Activated CD4-positive, alpha-beta memory T cell treated with anti-CD3 and anti-CD28 coated beads, Interleukin-2, amount 10 ng/mL, durations not matched to agents 7 days and 5 days (primary cell): Measurements from ENCODE around the gene JUND. TPM values are rescaled to one million over a fixed set of nuclear protein-coding genes. Genes with fewer than 3 reads are reported as not detected.

ENCODE experiments used
- CTCF ChIA-PET: fragments of 350-600 bp; sonication (Branson Sonifier 250); formaldehyde crosslinking; loops from one replicate; lab custom pipeline; 2021; ENCODE audit warnings: antibody characterized with exemption, inconsistent platforms; lab: Charles Lee
- POLR2A ChIA-PET: fragments of 350-600 bp; sonication (Branson Sonifier 250); formaldehyde crosslinking; loops from one replicate; lab custom pipeline; 2021; ENCODE audit warnings: antibody characterized with exemption; lab: Charles Lee
- DNase-seq: peaks from one replicate; pipeline ENCODE4 v3.0.0-alpha.2; 2020
- H3K27ac Mint-ChIP-seq: one replicate; pipeline ENCODE4 v1.8.0; 2021; ENCODE audit warnings: mild to moderate bottlenecking, mixed read lengths
- H3K27me3 Mint-ChIP-seq: one replicate; pipeline ENCODE4 v1.8.0; 2021; ENCODE audit warnings: mixed read lengths
- H3K36me3 Mint-ChIP-seq: one replicate; pipeline ENCODE4 v1.8.0; 2021; ENCODE audit warnings: low read depth, mixed read lengths
- H3K4me1 Mint-ChIP-seq: one replicate; pipeline ENCODE4 v1.8.0; 2021; ENCODE audit warnings: mixed read lengths
- H3K4me3 Mint-ChIP-seq: one replicate; pipeline ENCODE4 v1.8.0; 2021; ENCODE audit warnings: mild to moderate bottlenecking, mixed read lengths
- H3K9me3 Mint-ChIP-seq: one replicate; pipeline ENCODE4 v1.8.0; 2021; ENCODE audit warnings: mixed read lengths
- total RNA-seq, 2 experiments: library from RNA; stranded (reverse); gene quantifications; one replicate each; pipeline ENCODE4 v1.2.3, GENCODE V29; 2021

The JUND gene
- total RNA-seq, 2 experiments from 2014 or later = 390 to 402 TPM

DNA sequence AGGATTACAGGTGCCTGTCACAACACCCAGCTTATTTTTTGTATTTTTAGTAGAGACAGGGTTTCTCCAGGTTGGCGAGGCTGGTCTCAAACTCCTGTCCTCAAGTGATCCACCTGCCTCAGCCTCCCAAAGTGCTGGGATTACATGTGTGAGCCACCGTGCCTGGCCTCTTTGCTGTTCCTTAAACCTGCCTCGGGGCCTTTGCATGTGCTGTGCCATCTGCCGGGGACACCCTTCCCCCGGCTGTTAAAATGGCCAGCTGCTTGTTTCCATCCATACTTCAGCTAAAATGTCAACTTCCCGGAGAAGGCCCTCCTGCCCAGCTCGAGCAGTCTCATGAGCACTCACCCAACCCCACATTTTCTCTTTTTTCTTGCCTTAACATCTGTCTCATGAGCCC lies 36.1 kb downstream of the JUND start:
- H3K27ac Mint-ChIP-seq = no peak overlapping the region
- H3K27me3 Mint-ChIP-seq = peaks cover 12% of the 10 kb centered on the region
- DNase-seq = no peak
- no peaks in the 10 kb centered on the region for H3K9me3 Mint-ChIP-seq
- no peaks in the 10 kb centered on the region for H3K4me1 Mint-ChIP-seq
- ChIA-PET POLR2A (interaction anchor here (1.0 to 1.4 kb wide), 3 partner anchors 16 to 153 kb away, joined by 3 read pairs; no protein-coding TSS in a partner anchor), CTCF (interaction anchor here (0.9 to 1.3 kb wide), 2 partner anchors 22 to 132 kb away, joined by 3 read pairs; no protein-coding TSS in a partner anchor)
- no peaks in the 10 kb centered on the region for H3K36me3 Mint-ChIP-seq
- H3K4me3 Mint-ChIP-seq = no peak overlapping the region

DNA sequence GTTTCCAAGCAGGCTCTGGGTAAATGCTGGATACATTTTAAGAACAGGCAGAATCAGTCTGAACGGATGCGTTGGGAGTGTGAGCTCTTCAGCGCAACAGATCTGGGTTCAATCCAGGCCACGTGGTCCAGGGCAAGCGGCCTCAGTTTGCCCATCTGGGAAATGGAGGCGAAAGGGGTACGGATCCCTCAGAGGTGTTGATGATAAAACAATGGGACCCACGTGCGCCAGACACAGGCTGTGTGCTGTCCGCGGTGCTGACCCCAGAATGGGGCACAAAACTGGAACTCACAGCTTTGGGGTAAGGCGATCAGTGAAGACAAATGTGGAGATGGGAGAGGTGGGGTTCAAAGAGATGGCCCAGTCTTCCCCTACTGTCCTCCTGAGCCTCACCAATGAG lies 42.1 kb downstream of the JUND start:
- Mint-ChIP-seq H3K4me1 (no peaks in the 10 kb centered on the region), H3K9me3 (no peaks in the 10 kb centered on the region), H3K27me3 (peaks cover 14% of the 10 kb centered on the region), H3K27ac (no peak overlapping the region), H3K36me3 (no peaks in the 10 kb centered on the region), H3K4me3 (no peak overlapping the region)
- POLR2A ChIA-PET = no interaction called here
- CTCF ChIA-PET = interaction anchor here (0.5 to 1.6 kb wide), 3 partner anchors 13 to 350 kb away, joined by 4 to 6 read pairs (median 5); no protein-coding TSS in a partner anchor
- no peak for DNase-seq

- H3K4me3 Mint-ChIP-seq = no peak overlapping the region
- peaks cover 4% of the 10 kb centered on the region for H3K4me1 Mint-ChIP-seq
- ChIA-PET POLR2A (interaction anchor here (1.5 kb wide), 1 partner anchor 185 kb away, joined by 3 read pairs; the partner anchor contains the start of gene SSBP4), CTCF (interaction anchor here (2.7 to 4.4 kb wide), 2 partner anchors 10 to 17 kb away, joined by 11 to 22 read pairs; no protein-coding TSS in a partner anchor)
- peaks cover 39% of the 10 kb centered on the region for H3K27me3 Mint-ChIP-seq
- DNase-seq = no peak
- H3K9me3 Mint-ChIP-seq = peaks cover 2% of the 10 kb centered on the region
- no peak overlapping the region for H3K27ac Mint-ChIP-seq
- H3K36me3 Mint-ChIP-seq = no peaks in the 10 kb centered on the region
Measured at GRCh38 chr19:18234194-18234593, 47.2 kb downstream of the JUND start.

GRCh38 chr19:18233224-18233825 lies 48.1 kb downstream of the JUND start:
- Mint-ChIP-seq H3K4me1 (peaks cover 4% of the 10 kb centered on the region), H3K27me3 (peaks cover 36% of the 10 kb centered on the region), H3K27ac (no peak overlapping the region), H3K9me3 (peaks cover 2% of the 10 kb centered on the region), H3K4me3 (no peak overlapping the region), H3K36me3 (no peaks in the 10 kb centered on the region)
- CTCF ChIA-PET = interaction anchor here (0.9 to 4.4 kb wide), 3 partner anchors 9 to 29 kb away, joined by 4 to 22 read pairs (median 11); no protein-coding TSS in a partner anchor
- POLR2A ChIA-PET = interaction anchor here (0.8 to 1.5 kb wide), 4 partner anchors 14 to 185 kb away, joined by 3 to 4 read pairs (median 3); partner anchors contain the start of genes JUND and SSBP4
- DNase-seq = peak; percentile 66

DNA sequence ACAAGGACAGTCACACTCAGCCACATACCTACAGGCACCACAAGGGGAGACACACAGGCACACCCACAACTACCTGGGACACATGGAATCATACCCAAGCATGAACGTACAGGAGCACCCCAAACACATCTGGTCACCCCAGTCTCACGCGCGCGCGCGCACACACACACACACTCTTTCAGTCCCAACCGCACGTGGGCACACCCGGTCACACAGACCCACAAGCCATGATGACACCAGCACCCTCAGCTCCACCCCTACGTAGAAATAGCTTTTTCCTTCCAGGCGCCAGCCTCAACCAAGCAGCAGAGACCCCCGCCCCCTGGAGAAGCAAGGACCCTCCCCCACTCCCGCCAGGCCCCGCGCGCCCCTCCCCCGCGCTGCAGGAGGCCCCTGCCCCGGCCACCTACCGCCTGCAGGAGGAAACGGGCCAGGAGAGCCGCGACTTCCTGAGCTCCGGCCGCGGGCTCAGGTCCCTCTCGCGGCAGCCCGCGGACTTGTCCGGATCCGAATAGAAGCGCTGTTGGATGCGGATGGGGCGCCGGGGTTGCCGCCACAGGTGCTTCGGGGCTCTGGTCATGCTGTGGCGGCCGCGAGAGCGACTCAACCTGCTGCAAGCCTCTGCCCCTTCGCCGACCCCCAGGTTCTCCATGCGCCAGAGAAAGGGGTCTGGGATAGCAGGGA lies 48.7 kb downstream of the JUND start:
- no peak overlapping the region for H3K27ac Mint-ChIP-seq
- peaks cover 41% of the 10 kb centered on the region for H3K27me3 Mint-ChIP-seq
- no peak overlapping the region for H3K4me3 Mint-ChIP-seq
- H3K9me3 Mint-ChIP-seq = peaks cover 2% of the 10 kb centered on the region
- H3K4me1 Mint-ChIP-seq = peaks cover 4% of the 10 kb centered on the region
- no peaks in the 10 kb centered on the region for H3K36me3 Mint-ChIP-seq
- DNase-seq = no peak
- ChIA-PET CTCF (interaction anchor here (2.7 to 4.4 kb wide), 2 partner anchors 8 to 19 kb away, joined by 11 to 22 read pairs; no protein-coding TSS in a partner anchor), POLR2A (interaction anchor here (1.0 to 1.5 kb wide), 3 partner anchors 13 to 186 kb away, joined by 3 read pairs; partner anchors contain the start of gene SSBP4)

- H3K27ac Mint-ChIP-seq = no peak overlapping the region
- H3K27me3 Mint-ChIP-seq = peaks cover 49% of the 10 kb centered on the region
- peaks cover 4% of the 10 kb centered on the region for H3K4me1 Mint-ChIP-seq
- no peak for DNase-seq
- peaks cover 2% of the 10 kb centered on the region for H3K9me3 Mint-ChIP-seq
- no peak overlapping the region for H3K4me3 Mint-ChIP-seq
- no peaks in the 10 kb centered on the region for H3K36me3 Mint-ChIP-seq
- ChIA-PET POLR2A (no interaction called here), CTCF (interaction anchor here (2.7 to 4.4 kb wide), 2 partner anchors 8 to 20 kb away, joined by 11 to 22 read pairs; no protein-coding TSS in a partner anchor)
Measured at GRCh38 chr19:18231775-18232174, 49.6 kb downstream of the JUND start.

DNA sequence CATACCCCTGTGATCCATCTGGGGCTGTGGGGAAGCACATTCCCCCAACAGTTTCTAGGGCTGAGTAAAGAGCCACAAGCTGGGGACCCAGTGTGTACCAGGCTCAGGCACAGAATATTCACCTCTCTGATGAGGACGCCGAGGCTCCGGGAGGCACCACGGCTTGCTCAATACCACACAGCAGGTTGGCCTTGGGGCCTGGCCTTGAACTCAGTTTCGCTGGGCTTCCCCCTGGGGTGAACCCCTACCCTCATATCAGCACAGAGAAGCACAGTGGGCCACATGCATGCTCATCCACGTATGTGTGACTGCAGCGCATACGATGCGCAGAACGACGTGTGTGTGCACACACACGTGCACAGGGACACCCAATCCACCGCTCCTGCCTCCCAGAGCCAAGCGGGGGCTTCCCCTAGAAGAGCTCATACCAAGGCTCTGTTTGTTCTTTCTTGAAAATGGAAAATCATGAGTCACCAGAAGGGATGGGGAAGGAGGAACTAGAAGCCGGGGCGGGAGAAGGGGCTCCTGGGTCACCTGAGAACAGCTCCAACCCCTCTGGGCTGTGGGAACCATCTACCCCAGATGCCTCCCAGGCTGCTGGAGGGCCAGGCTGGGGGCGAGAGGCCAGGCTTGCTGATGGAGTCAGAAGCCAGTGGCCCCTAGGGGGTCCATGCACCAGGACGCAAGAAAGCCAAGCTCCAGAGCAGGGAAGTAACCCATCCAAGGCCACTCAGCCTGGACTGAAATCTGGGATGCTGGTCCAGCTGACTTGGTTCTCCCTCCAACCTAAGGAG lies 50.3 kb downstream of the JUND start:
- peaks cover 5% of the 10 kb centered on the region for H3K4me1 Mint-ChIP-seq
- H3K27me3 Mint-ChIP-seq = peaks cover 51% of the 10 kb centered on the region
- no peak overlapping the region for H3K4me3 Mint-ChIP-seq
- no peak overlapping the region for H3K27ac Mint-ChIP-seq
- no peaks in the 10 kb centered on the region for H3K36me3 Mint-ChIP-seq
- peaks cover 2% of the 10 kb centered on the region for H3K9me3 Mint-ChIP-seq
- no peak for DNase-seq
- ChIA-PET CTCF (interaction anchor here (0.5 to 4.4 kb wide), 5 partner anchors 20 to 98 kb away, joined by 3 to 22 read pairs (median 4); no protein-coding TSS in a partner anchor), POLR2A (no interaction called here)

GRCh38 chr19:18229915-18230314 lies 51.5 kb downstream of the JUND start:
- Mint-ChIP-seq H3K27ac (no peak overlapping the region), H3K4me1 (peaks cover 9% of the 10 kb centered on the region), H3K36me3 (no peaks in the 10 kb centered on the region), H3K9me3 (peaks cover 2% of the 10 kb centered on the region), H3K4me3 (no peak overlapping the region), H3K27me3 (peaks cover 63% of the 10 kb centered on the region)
- POLR2A ChIA-PET = no interaction called here
- DNase-seq = no peak
- CTCF ChIA-PET = interaction anchor here (0.7 to 4.4 kb wide), 4 partner anchors 22 to 99 kb away, joined by 3 to 22 read pairs (median 4); no protein-coding TSS in a partner anchor

Other genes starting within 250 kb of the JUND start
- 10 to 100 TPM; 66.1 to 70.6 TPM for gene IL12RB1, start 194.7 kb downstream of the JUND start, total RNA-seq
- 10 to 100 TPM; 29.2 to 29.9 TPM for gene MAST3, start 183.8 kb downstream of the JUND start, total RNA-seq
- 10 to 100 TPM; 10.9 to 11.3 TPM for gene PIK3R2, start 128.5 kb downstream of the JUND start, total RNA-seq
- 10 to 100 TPM; 48.0 to 55.6 TPM for gene IFI30, start 107.8 kb downstream of the JUND start, total RNA-seq
- 1 to 10 TPM; 6.2 to 6.3 TPM for gene MPV17L2, start 88.4 kb downstream of the JUND start, total RNA-seq
- 1 to 10 TPM; 3.7 to 5.3 TPM for gene RAB3A, start 77.6 kb downstream of the JUND start, total RNA-seq
- under 1 TPM; 0.13 to 0.18 TPM for gene PDE4C, start 55.2 kb downstream of the JUND start, total RNA-seq
- gene IQCN, start 7.2 kb downstream of the JUND start, total RNA-seq = 1 to 10 TPM; 1.6 to 1.7 TPM
- gene LSM4, start 41.5 kb upstream of the JUND start, total RNA-seq = 100 to 1,000 TPM; 180 to 186 TPM
- gene PGPEP1, start 59.0 kb upstream of the JUND start, total RNA-seq = 10 to 100 TPM; 42.7 to 44.0 TPM
- not detected for gene GDF15, start 104.5 kb upstream of the JUND start, total RNA-seq
- gene LRRC25, start 116.0 kb upstream of the JUND start, total RNA-seq = not detected
- 100 to 1,000 TPM; 140 to 153 TPM for gene SSBP4, start 137.8 kb upstream of the JUND start, total RNA-seq
- 10 to 100 TPM; 16.7 to 18.0 TPM for gene ISYNA1, start 156.5 kb upstream of the JUND start, total RNA-seq
- gene ELL, start 240.4 kb upstream of the JUND start, total RNA-seq = 10 to 100 TPM; 26.2 to 26.3 TPM